ENCODE results near the gene NTM. TPM values are rescaled to one million over a fixed set of nuclear protein-coding genes. Genes with fewer than 3 reads are reported as not detected.
A peak's percentile ranks its signal among the peaks of the same experiment; 100 is the strongest.

The NTM gene
- total RNA-seq, 4 donors from 2014 or later, result 0.40 to 3.1 (median 2.1) TPM; not detected in 1

DNA sequence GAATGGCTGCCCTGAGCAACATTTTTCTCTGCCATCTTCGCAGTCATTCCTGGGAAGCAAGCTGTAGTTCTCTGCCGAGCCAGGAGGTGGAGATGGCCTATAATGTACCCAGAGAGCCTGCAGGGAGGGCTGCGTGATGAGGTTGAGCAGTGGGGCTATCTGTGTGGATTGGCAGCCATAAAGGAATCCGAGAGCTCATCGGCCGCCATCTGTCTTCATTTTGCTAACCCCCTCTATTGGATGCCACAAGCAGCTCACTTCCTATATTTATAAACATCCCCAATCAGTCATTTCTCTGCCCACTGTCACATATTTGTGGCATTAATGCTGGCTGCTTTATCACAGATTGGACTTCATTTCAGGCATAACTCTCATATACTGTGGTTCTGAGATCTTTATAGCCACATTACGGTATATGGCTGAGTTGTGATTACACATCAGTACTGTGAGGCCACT is 209.5 kb downstream of the NTM start:
- no peak for DNase-seq
- Histone ChIP-seq H3K27ac (no peak overlapping the region), H3K36me3 (no peaks in the 10 kb centered on the region), H3K27me3 (no peaks in the 10 kb centered on the region), H3K4me1 (no peaks in the 10 kb centered on the region), H3K9me3 (no peaks in the 10 kb centered on the region), H3K4me3 (no peak overlapping the region)
- TF ChIP-seq POLR2A (IDR thresholded peaks at IDR 0.05) (no peak), CTCF (IDR thresholded peaks at IDR 0.05) (peak in 1 of 5 experiments; percentile 14), POLR2AphosphoS5 (IDR thresholded peaks at IDR 0.05) (no peak), EP300 (IDR thresholded peaks at IDR 0.05; ENCODE audit: low read depth) (no peak)
- WGBS, 2 donors (ENCODE audit: low coverage in 1 of 2), result 58% methylated on average over 7 of the region's 7 CpGs; no CpG with 5 or more reads in 1 of the 2 donors
- in situ Hi-C loops (cut with MboI; ENCODE audit: low pct_ligation_motif_present in 1 of 4, low pct_unique_long_range_greater_than_20kb in 1 of 4, low sequenced_read_pairs in 3 of 4), result no loop called here
- intact Hi-C loops (cut with DNase I; ENCODE audit: low total_unique reads), result no loop called here

DNA sequence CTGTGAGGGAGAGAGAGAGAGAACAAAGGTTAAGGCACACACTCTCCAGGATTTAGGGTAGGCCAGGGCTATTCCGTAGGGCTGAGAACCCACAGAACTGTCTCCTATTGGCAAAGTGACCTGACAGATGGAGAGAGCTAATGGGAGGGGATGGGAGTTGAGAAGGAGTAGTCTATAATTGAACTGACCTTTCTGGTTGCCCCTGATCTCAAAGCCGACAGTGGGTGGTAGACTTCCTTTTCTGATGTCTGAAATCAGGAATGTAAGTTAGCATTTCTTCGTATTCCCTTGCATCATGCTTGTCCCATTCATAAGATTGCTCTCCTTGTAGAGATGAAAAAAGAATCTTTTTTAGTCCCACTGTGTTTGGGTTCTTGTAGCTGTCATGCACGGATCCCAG is 210.1 kb downstream of the NTM start:
- Histone ChIP-seq H3K4me1 (no peaks in the 10 kb centered on the region), H3K27me3 (no peaks in the 10 kb centered on the region), H3K9me3 (no peaks in the 10 kb centered on the region), H3K4me3 (no peak overlapping the region), H3K36me3 (no peaks in the 10 kb centered on the region), H3K27ac (no peak overlapping the region)
- TF ChIP-seq CTCF (IDR thresholded peaks at IDR 0.05) (no peak), POLR2AphosphoS5 (IDR thresholded peaks at IDR 0.05) (no peak), EP300 (IDR thresholded peaks at IDR 0.05; ENCODE audit: low read depth) (no peak), POLR2A (IDR thresholded peaks at IDR 0.05) (no peak)
- DNase-seq, result no peak
- in situ Hi-C loops (cut with MboI; ENCODE audit: low pct_ligation_motif_present in 1 of 4, low pct_unique_long_range_greater_than_20kb in 1 of 4, low sequenced_read_pairs in 3 of 4) (no loop called here), intact Hi-C loops (cut with DNase I; ENCODE audit: low total_unique reads) (no loop called here)
- 61 to 86% methylated on average over 3 to 4 of the region's 4 CpGs for WGBS, 2 donors (ENCODE audit: low coverage in 1 of 2)

DNA sequence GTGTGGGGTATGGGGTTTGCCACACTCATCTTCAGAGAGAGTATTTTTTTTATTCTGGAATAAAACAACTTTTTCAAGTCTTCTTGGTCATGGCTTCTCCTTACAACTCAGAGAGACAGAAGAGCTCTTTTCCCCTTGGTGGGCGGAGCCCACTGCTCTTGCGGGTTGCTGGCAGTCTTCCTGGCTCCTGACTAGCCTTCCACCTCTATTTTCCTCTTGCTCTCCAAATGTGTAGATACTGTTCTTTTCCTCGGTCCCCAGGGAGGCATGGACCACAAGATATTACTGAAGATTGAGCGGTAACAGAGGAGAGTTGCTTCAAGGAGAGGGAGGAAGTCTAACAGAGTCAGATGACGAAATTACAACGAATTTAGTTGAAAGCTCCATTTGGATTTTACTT is 210.6 kb downstream of the NTM start:
- in situ Hi-C loops (cut with MboI; ENCODE audit: low pct_ligation_motif_present in 1 of 4, low pct_unique_long_range_greater_than_20kb in 1 of 4, low sequenced_read_pairs in 3 of 4), result no loop called here
- no peaks in the 10 kb centered on the region for H3K4me1 ChIP-seq
- no peaks in the 10 kb centered on the region for H3K27me3 ChIP-seq
- no peak for TF ChIP-seq CTCF (IDR thresholded peaks at IDR 0.05)
- TF ChIP-seq POLR2AphosphoS5 (IDR thresholded peaks at IDR 0.05), result no peak
- no peak for TF ChIP-seq POLR2A (IDR thresholded peaks at IDR 0.05)
- no peak for TF ChIP-seq EP300 (IDR thresholded peaks at IDR 0.05; ENCODE audit: low read depth)
- H3K9me3 ChIP-seq, result no peaks in the 10 kb centered on the region
- intact Hi-C loops (cut with DNase I; ENCODE audit: low total_unique reads), result no loop called here
- WGBS, 2 donors (ENCODE audit: low coverage in 1 of 2), result 65 to 76% methylated on average over 6 of the region's 6 CpGs
- H3K4me3 ChIP-seq, result no peak overlapping the region
- H3K27ac ChIP-seq, result no peak overlapping the region
- H3K36me3 ChIP-seq, result no peaks in the 10 kb centered on the region
- DNase-seq, result no peak

GRCh38 chr11:131582021-131582525 is 211.7 kb downstream of the NTM start:
- Histone ChIP-seq H3K4me3 (no peak overlapping the region), H3K27me3 (no peaks in the 10 kb centered on the region), H3K27ac (no peak overlapping the region), H3K4me1 (no peaks in the 10 kb centered on the region), H3K36me3 (no peaks in the 10 kb centered on the region), H3K9me3 (no peaks in the 10 kb centered on the region)
- no peak for DNase-seq
- TF ChIP-seq POLR2AphosphoS5 (IDR thresholded peaks at IDR 0.05), result no peak
- TF ChIP-seq POLR2A (IDR thresholded peaks at IDR 0.05), result no peak
- in situ Hi-C loops (cut with MboI; ENCODE audit: low pct_ligation_motif_present in 1 of 4, low pct_unique_long_range_greater_than_20kb in 1 of 4, low sequenced_read_pairs in 3 of 4), result no loop called here
- intact Hi-C loops (cut with DNase I; ENCODE audit: low total_unique reads), result no loop called here
- 79 to 87% methylated on average over 8 to 12 of the region's 12 CpGs for WGBS, 2 donors (ENCODE audit: low coverage in 1 of 2)

DNA sequence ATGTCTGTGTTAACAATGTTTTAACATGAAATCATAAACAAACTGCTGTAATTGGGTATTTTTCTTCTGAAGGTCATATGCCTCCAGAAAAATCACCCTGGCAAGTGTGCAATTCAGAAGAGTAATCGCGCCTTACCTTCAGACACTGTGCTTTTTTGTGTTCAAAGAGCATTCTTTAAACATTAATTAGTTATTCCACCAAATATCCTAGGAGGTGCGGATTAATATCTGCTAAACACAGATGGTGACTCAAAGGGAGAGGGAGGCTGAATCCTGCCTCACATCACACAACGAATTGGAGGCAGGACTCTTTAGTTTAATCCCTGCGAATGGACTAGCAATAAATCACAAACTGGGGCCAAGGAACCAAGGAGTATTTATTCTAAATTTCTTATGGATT is 213.0 kb downstream of the NTM start:
- H3K4me3 ChIP-seq, result no peak overlapping the region
- intact Hi-C loops (cut with DNase I; ENCODE audit: low total_unique reads) (no loop called here), in situ Hi-C loops (cut with MboI; ENCODE audit: low pct_ligation_motif_present in 1 of 4, low pct_unique_long_range_greater_than_20kb in 1 of 4, low sequenced_read_pairs in 3 of 4) (no loop called here)
- no peaks in the 10 kb centered on the region for H3K36me3 ChIP-seq
- WGBS, 2 donors (ENCODE audit: low coverage in 1 of 2), result 76 to 100% methylated on average over 2 to 5 of the region's 5 CpGs
- H3K27ac ChIP-seq, result no peak overlapping the region
- no peaks in the 10 kb centered on the region for H3K27me3 ChIP-seq
- no peaks in the 10 kb centered on the region for H3K4me1 ChIP-seq
- DNase-seq, result no peak
- TF ChIP-seq POLR2A (IDR thresholded peaks at IDR 0.05) (no peak), CTCF (IDR thresholded peaks at IDR 0.05) (no peak), POLR2AphosphoS5 (IDR thresholded peaks at IDR 0.05) (no peak), EP300 (IDR thresholded peaks at IDR 0.05; ENCODE audit: low read depth) (no peak)
- no peaks in the 10 kb centered on the region for H3K9me3 ChIP-seq

Measured in transverse colon (tissue), 4 donors.